Hypothalamus (tissue), 51 donors: Measurements from ENCODE around the gene FHOD3.

Experiments used
- DNase-seq, 51 donors: peaks; one replicate each; lab custom pipeline; 2025; lab: John Stamatoyannopoulos, UW

Gene FHOD3

DNA sequence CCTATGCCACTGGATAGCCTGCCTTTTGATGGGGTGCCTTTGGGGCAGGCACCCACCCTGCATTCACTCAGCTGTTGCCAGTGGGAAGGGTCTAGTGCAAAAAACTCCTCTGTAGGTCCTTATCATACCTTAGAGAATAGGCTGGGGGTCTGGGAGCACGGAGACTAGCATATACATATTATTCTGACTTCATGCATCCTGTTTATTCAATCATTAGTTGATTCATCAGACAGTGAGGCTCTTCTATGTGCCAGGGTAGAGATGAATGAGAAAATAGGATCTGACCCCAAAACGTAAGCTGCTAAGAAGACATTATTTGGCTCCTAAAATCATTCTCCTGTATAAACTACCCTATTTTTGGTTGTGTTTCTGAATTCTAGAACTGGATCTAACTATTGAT is 378.0 kb downstream of the FHOD3 start:
- DNase-seq, result no peak

DNA sequence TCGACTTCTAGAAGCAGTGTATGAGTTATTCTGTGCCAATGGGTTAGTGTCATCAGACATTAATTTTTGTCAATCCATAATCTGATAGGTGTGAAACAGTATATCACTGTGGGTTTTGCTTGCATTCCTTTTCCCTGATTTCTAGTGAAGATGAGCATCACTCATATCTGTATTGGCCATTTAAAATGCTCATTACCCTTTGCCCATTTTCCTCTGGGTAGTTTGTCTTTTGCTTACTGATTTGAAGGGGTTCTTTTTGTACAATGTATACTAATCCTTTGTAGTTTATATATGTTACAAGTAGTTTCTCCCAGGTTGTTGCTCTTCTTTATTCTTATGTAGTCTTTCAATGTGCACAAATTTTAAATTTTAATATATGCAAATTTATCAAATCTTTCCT is 379.1 kb downstream of the FHOD3 start:
- no peak for DNase-seq

DNA sequence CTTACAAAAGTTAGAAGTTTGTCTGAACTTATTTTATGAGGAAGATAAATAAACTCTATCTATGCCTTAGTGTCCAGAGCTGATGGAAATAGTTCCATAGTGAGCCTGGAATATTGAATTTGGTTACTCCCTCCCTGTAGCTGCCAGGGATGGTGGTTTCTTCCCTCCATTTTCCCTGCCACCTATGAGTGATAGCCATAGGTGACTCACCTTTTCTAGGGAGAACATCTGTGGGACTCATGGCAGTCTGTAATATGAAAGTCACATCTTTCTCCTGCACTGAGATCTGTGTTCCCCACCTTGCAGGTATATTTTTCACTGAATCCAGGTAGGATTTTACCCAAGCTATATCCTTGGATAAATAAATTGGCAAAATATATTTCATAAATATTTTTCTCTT is 382.5 kb downstream of the FHOD3 start:
- DNase-seq, result no peak

DNA sequence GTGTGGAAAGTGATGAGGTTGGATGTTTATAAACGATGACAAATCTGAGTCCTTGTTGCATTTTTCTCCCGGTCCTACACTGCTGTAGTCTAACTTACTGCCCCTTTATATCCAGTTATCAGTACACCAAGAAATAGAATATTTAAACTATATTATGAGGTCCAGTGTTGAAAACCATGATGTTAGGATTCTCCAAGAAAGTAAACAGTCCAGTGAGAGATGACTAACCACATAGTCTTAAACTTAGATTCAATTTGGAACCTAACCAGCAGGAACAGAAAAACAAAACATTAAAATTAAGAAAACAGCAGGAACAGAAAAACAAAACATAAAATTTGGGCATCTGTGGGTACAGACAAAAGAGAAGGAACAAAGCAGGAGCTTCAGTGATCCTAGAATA is 388.1 kb downstream of the FHOD3 start:
- no peak for DNase-seq

DNA sequence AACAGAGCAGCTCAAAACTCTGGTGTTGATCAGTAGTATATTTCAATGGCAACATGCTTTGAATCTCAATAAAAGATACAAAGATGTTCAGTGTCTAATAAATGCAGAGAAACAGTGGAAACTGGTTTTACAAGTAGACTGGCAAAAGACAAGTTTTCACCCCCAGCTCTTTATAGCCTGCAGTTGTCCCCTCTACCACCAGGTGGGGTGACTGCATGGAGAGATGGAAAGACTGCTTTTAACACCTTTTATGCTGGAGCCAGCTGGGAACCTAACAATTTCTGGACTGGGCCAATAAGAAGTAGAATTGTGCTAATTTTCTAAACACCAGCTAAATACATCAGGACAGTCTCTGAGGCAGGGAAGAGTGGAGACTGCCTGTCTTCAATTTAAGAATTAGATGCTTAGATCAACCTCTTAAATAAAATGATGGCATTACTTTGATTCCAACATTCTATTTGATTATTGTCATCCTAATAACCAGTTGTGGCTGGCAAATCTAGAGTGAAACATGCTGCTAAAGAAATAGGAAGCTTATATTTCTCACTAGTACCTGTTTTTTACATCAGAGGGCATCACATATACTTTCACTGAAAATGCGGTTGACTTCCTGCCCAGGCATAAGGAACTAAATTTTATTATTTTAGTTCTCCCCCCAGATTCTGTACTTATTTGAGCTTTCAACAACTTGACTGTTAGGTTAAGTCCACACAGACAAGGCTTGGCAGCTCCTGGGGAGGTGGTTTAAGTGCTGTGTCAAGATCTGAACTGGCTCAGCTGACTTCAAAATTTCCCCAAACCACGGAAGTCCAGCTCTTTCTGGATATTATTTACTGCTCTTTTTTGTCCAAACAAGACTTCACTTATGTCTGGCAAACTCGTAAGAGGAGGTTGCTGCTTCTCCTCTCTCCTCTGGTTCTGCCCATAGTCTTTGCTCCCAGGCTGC is 390.8 kb downstream of the FHOD3 start:
- DNase-seq, result peak in 31 of 51 donors; percentile 4 to 71 (median 25)

DNA sequence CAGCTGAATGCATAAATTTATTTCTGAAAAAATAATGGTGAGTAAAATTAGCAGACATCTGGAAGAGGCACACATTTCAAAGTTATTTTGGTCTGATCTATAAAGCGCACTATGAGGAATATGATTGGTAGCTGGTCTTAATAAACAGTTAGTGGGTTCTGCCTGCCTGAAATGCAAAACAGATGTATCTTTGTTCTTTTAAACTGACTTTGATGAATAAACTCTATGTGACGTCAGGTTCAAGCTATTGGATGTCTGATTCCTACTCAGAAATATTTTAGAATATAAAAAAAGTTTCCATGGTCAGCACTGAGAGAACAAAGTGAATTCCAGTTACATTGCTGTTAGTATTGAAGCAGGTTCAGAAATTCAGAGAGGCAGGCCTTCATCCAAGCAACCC is 394.9 kb downstream of the FHOD3 start:
- DNase-seq, result no peak

DNA sequence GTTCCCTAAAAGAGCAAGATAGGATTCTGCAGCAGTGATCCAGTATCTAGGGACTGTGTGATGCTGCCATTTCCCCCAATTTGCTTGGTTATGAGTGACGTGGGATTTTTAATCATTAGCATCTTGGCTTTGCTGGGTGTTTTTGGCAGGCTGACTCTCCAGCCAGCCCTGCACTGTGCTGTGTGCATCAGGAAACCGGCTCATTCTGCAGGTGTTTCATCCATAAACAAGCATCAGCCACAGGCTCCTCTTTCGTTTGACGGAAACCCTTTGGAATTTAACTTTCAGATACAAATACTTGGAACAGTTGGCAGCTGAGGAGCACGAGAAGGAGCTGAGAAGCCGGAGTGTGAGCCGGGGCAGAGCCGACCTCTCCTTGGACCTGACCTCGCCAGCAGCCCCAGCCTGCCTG is 395.4 kb downstream of the FHOD3 start:
- DNase-seq, result no peak

DNA sequence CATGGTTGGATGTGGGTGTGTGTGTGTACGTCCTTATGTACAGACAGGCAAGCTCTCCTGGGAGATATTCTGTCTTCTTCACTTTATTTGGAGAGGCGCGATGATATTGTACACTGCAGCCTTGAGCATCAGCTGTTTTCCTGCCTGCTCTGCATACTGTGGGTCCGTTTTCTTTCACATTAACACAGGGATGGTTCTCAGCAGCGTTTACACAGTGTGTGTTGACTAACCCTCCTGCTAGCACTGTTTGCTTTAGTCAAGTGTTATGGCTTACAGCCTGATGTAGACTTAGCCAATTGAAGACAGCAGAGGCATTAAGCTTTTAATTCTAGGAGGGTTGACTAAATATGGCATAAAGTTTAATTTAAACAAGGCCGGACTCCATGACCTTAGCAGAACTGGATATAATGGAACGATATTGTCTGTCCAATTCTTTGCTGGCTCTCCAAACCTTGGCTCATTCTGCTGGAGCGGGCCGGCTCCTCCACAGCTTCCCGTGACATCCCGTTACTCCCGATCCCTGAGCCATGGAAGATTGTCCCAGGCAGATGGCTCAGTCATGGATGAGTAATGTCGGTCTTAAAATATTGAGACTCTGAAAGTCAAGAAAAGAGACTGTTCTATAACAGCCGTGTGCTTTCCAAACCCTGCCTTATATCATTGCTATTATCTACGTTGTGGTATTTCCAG is 396.6 kb downstream of the FHOD3 start:
- DNase-seq, result peak in 1 of 51 donors; percentile 29

DNA sequence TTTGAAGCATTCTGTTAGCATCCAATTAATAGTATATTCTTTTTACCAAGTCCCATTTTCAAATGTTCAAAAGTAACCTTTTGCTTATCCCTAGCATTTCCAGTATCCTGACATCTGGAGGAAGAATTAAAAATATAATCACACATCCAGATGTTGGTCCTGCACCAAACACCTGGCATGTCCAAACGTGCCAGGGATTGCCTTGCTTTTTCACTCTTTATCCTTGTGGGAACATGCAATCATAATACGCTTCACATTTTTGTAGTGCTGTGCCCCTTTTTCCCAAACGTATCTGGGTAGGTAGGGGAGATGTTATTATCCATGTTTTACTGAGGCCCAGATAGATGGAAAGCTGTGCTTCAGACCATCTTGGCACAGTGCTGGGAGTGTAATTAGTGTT is 398.3 kb downstream of the FHOD3 start:
- no peak for DNase-seq

DNA sequence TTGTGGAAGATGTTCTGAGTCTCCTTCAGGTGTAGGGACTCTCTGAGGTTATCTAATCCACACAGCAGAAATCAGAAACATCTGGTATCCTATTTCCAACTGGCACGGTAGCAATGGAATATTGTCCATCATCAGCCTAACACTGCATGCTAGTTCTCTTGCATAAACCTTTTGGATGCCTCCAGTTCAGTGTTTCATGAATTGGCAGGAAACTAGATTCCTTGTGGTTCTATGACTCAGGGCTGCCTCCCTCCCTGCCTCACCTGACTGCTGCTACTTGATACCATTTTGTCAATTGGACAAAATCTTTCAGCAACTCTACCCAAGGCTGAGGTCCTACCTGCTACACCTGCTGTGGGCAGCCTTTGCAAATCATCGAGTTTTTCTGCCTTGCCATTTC is 400.4 kb downstream of the FHOD3 start:
- no peak for DNase-seq

DNA sequence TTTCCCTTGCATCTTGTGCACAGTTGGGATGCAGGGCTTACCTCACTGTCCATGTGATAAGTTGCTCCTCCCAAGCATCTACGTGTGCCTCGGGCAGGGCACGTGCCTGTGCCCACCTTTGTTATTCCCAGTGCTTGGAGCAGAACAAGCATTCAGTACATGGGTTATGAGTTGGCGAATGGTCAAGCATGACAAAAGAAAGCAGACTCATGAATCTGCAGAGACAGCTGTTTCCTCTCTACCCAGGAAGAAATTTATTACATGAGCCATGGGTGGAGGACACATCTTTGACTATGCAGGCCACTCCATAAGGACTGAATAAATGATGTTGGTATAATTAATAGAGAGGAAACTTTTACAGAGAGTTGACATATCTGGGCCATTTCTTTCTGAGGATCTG is 403.4 kb downstream of the FHOD3 start:
- DNase-seq, result no peak

DNA sequence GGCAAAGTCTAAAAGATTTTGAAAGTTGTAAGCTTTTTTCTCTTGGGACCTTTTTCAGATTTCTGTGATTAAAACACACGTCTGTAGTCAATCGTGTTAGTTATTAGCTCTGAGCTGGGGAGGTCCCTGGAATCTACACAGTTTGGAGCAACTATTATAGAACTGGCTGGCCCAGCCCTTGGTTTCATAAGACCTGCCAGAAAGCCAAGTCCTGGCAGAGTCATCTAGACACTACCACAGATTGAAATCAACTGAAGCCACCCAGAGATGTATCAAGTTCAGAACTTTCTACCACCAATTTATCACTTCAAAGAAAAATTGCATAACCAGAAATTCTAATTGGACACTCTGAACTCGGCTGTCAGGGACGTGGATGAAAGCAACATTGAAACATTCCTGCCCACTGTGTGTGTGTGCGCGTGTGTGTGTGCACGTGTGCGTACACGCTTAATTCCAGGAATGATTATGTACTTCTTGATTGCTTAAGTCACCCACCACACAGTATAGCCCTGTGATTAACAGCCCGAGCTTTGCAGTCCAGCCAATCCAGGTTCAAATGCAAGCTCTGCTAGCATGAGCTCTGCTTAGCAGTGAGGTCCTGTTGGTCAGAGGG is 405.0 kb downstream of the FHOD3 start:
- no peak for DNase-seq

DNA sequence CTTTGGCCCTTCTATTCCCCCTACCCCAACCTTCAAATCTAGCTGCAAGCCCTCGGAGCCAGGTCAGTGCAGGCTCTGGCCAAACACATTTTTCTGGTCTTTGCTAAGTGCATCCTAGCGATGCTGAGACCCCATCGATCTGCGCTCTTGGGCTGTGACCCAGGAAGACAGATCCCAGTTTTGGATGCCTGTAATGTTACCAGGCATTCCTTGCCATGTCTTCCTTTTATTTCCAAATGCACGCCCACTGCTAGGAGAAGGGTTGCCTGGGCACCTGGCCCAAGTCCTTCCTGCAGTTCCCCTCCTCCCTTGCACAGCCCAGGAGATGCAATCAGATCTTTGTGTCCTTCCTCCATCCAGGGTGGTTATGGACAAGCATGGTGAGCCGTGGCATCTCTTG is 406.6 kb downstream of the FHOD3 start:
- DNase-seq, result no peak

DNA sequence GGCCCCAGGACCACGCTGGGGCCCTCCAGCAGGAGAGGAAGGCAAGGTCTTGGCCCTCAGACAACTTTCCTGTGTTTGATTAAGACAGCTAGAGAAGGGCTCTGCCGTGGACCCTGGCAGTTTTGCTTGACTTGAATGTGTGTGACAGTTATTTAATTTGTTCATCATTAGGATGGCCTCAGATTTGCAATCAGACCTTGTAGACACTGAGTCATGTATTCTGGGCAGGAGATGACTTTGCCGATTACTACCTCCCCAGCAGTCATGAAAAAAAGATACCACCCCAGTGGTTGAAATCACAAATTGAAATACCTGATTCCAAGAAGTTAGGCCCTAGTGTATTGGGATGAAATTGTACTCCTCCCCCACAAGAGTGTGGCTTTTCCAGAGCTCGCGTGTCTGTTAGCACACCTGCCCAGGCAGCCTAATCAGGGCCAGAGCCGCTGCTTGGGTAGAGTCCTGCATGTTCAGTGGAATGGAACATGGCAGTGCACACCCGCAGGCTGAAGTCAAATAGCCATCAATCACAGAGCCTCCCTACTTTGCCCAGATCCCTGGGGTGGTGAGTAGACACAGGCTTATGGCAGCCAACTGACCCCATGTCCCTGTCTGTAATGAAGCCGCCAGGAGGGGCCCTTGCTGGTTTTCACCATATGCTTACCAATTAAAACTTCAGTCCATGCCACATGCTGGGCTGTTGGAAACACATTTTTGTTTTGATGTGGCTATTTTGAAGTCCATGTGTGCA is 408.8 kb downstream of the FHOD3 start:
- DNase-seq, result no peak

DNA sequence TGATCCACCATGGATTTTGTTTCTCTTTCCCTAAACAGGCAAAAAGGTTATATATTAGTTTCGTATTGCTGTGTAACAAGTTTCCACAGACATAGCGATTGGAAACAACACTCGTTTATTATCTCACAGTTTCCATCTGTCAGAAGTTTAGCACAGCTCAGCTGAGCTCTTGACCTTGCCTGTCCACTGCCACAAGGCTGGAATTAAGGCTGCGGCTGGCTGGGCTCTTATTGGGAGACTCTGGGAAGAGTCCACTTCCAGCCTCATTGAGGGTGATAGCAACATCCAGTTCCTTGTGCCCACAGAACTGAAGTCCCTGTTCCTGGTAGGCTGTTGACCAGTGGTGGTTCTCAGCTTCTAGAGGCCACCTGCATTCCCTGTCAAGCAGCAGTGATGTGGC is 410.9 kb downstream of the FHOD3 start:
- no peak for DNase-seq

DNA sequence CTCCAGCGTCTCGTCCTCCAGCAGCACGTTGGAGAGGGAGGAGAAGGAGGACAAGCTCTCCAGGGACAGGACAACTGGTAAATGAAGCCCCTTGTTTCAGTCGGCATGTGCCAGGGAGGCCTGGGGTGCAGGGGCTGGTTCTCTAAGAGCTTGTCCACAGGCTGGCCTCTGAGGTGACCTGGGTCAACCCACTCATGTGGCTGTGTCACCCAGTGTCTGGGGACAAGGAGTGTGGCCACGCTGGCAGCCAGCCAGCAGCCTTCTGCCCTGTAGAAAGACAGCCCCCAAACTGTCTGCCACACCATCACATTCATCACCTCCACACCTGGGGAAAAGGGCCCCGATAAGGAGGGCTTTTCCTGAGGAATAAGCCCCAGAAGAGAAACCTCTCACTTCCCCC is 411.8 kb downstream of the FHOD3 start:
- DNase-seq, result no peak

DNA sequence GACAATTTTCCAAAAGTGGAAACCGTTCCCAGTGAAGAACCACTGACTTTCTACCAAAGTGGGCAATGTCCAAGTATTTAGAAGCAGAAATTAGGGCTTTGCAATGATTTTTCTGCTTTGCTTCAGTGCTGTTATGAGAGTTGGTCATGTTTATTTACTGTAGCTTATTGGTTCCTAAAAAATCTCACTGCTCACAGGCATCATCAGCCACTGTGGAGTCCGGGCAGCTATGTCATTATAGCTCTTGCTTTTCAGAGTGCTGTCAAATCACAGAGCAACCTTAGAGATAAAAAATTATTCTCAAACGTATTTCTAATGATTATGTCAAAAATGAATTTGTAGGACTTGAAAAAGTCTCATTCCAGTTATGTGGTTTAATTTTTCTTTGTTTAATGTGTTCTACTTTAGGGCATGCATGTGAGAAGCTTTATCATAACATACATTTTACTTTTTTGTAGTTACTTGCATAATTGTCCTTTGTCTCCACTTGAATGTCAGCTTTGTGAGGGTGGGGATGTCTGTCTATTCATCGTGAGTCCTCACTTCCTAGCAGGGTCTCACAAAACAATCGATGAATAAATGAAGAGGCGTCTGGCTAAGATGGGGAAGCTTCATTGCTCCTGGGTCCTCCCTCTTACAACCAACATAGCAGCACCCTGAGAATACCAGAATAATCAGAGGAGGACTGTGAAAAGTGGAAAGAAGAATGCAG is 413.7 kb downstream of the FHOD3 start:
- no peak for DNase-seq

DNA sequence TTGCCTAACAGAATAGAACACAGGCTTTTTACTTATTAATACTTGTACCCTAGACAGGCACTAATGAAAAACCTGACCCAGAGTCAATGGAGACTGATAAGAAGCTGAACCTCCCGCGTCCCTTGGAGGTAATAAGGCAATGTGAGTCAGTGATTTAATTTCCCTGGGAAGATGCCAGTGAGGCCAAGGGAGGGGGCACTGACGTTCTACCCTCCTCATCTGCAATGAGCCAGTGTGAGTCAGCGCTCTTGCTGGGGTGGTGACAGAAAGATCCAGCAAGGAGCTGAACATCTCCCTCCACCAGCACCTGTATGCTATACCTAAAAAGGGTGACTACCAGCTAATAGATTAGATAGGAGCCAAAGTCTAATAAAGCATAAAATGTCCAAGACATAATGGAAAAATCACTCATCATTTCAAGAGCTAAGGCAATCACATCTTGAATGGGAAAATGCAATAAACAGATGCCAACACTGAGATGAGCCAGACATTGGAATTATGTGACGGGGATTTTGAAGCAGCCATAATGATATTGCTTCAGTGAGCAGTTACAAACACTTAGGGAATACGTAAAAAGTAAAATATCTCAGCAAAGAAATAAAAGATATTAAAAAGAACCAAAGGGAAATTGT is 414.4 kb downstream of the FHOD3 start:
- DNase-seq, result peak in 5 of 51 donors; percentile 11 to 21 (median 13)

DNA sequence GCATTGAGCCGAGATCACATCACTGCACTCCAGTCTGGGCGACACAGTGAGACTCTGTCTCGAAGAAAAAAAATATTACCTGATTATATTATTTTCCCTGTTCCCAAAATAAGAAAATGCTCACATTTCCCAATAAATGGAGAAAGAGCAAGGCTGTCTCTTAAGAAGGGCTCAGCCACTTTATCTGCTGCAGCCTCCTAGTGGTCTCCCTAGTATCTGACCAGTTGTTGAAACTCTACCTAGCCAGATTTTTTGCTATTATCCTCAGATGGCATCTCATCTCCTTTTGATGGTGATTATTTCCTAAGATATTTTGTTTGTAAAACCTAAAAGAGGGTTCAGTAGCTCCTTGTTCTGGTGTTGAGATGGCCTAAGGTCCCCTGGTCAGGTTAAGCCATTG is 417.0 kb downstream of the FHOD3 start:
- DNase-seq, result no peak
